HG03469 (cell line): ENCODE data around the gene MAP2.

Source experiments
- ATAC-seq: cut with Tn5 transposase; IDR thresholded peaks from one replicate; pipeline ENCODE4 v1.9.1; 2021; ENCODE audit warnings: mild to moderate bottlenecking, moderate library complexity, moderate number of reproducible peaks; ENCODE audit not compliant: unreplicated experiment

The MAP2 gene

GRCh38 chr2:209773377-209773776, 349.5 kb downstream of the MAP2 start:
- no peak for ATAC-seq
